HG02885 (cell line): ENCODE data around the gene MYLK4.
A peak's percentile ranks its signal among the peaks of the same experiment; 100 is the strongest.

Experiments
- ATAC-seq: cut with Tn5 transposase; IDR thresholded peaks from one replicate; pipeline ENCODE4 v1.9.1; 2021; ENCODE audit warnings: mild to moderate bottlenecking; ENCODE audit not compliant: unreplicated experiment, poor library complexity

MYLK4 gene

GRCh38 chr6:2667617-2668016 lies 83.1 kb downstream of the MYLK4 start:
- no peak for ATAC-seq

- no peak for ATAC-seq
Measured at GRCh38 chr6:2666906-2667575, 83.7 kb downstream of the MYLK4 start.

- ATAC-seq: no peak
Measured at GRCh38 chr6:2665146-2666070, 85.3 kb downstream of the MYLK4 start.

DNA sequence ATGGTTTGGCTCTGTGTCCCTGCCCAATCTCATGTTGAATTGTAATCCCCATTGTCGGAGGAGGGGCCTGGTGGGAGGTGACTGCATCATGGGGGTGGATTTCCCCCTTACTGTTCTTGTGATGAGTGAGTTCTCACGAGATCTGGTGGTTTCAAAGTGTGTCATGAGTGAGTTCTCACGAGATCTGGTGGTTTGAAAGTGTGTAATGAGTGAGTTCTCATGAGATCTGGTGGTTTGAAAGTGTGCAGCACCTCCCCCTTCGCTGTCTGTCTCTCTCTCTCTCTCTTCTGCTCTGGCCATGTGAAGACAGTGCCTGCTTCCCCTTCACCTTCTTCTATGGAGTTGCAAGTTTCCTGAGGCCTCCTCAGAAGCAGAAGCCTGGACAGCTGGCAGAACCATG lies 87.6 kb downstream of the MYLK4 start:
- no peak for ATAC-seq

DNA sequence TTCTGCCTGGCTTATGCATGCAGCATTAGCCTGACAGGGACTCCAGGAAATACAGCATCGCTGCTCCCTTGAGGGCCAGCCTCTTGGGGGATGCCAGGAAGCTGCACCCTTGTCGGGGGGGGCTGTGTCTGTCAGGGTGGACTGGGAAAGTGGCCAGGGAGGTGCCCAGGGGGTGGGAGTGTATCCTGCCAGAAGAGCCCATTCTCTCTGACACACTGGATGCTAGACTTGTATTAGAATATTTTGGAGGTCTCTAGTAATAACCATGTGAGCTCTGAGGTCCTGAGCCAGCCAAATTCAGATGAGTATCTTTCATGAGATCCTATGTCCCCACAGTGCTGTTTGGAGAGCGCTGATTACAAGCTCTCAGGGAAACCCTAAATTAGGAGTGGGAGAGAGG lies 89.1 kb downstream of the MYLK4 start:
- no peak for ATAC-seq

- ATAC-seq: no peak
Measured at GRCh38 chr6:2659882-2660281, 90.8 kb downstream of the MYLK4 start.

GRCh38 chr6:2659381-2659780 lies 91.3 kb downstream of the MYLK4 start:
- no peak for ATAC-seq

DNA sequence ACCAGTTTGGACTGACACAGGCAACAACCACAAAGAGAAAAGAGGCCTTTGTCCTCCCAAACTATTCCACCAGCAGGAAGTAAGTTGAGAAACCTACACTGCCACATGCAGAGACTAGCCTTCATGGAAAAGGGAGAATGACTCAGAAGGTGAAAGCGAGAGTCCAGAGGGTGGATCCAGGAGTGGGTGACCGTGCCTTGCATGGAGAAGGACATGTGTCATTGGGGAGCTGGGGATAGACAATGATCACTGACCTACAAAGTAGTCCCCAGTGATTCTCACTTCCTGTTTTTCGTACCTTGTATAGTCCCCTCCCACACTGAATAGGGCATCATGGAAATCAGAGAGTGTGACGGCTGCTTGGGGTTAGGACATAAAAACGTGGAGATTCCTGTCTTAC lies 91.9 kb downstream of the MYLK4 start:
- ATAC-seq: peak; percentile 92

GRCh38 chr6:2656460-2657079 lies 94.2 kb downstream of the MYLK4 start:
- no peak for ATAC-seq

GRCh38 chr6:2655844-2656433 lies 94.8 kb downstream of the MYLK4 start:
- ATAC-seq: no peak

DNA sequence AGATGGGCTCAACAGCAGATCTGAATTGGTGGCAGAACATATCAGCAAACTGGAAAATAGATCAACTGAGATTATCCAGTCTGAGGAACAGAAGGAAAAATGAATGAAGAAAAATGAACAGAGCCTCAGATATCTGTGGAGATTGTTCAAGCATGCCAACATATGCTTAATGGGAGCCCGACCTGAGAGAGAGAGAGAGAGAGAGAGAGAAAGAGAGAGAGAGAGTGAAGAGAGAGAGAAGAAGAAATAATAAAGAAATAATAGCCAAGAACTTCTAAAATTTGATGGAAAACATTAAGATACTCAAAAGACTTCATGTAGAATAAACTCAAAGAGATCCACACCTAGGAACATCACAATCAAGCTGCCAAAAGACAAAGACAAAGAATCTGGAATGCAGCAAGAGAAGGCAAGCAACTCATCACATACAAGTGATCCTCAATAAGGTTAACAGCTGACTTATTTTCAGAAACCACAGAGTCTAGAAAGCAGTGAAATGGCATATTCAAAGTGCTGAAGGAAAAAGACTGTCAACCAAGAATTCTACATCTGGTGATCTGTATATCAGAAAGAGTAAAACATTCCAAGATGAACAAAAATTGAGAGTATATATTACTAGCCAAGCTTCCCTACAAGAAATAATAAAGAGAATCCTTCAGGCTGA lies 97.2 kb downstream of the MYLK4 start:
- ATAC-seq: no peak

DNA sequence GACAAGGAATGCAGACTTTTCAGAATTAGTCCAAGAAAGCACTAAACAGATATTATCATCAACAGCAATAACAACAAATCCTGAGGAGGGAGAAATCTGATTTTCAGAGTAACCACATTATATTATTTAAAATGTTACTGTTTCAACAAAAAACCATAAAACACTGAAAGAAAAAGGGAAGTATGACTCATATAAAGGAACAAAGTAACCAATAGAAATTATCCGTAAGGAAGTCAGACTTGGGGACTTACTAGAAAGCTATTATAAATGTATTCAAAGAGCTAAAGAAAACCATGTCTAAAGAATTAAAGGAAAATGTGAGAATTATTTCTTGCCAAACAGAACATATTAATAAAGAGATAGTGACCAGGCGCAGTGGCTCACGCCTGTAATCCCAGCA lies 98.1 kb downstream of the MYLK4 start:
- no peak for ATAC-seq

- no peak for ATAC-seq
Measured at GRCh38 chr6:2651961-2652360, 98.8 kb downstream of the MYLK4 start.

GRCh38 chr6:2651536-2651935 lies 99.2 kb downstream of the MYLK4 start:
- ATAC-seq: no peak

GRCh38 chr6:2646346-2646745 lies 104.4 kb downstream of the MYLK4 start:
- no peak for ATAC-seq

- no peak for ATAC-seq
Measured at GRCh38 chr6:2643935-2644539, 106.7 kb downstream of the MYLK4 start.

DNA sequence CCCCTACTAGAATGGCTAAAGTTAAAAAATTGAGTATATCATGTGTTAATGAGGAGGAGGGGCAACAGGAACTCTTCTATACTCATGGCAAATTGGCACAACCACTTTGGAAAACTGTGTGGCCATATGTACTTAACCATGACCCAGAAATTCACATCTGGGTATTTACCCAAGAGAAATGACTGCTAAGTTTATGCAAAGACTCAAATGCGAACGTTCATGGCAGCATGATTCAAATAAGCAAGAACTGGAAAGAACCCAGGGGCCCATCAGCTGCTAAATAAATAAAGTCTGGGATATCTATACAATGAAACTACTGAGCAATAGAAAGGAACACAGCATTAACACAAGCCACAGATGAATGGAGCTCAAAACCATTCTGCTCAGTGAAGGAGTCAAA lies 107.6 kb downstream of the MYLK4 start:
- no peak for ATAC-seq

GRCh38 chr6:2641044-2641725 lies 109.5 kb downstream of the MYLK4 start:
- peak; percentile 78 for ATAC-seq

DNA sequence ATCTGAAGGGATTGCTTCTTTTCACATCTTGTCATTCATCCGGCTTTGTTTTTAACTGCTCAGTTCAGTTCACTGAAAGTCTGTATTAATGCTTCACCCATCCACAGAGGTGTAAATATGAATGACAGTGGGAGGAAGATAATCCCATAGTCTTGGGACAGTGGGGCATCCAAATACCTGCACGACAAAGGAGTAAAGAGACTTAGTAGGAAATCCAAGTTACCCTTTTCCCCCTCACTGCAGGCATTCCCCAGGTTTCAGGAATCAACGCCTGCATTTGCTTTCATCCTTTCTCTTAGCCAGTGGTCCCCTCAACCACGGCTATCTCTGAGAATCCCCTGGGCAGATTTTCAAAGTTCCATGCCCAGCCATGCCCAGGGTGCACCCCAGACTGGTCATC lies 110.2 kb downstream of the MYLK4 start:
- peak; percentile 4 for ATAC-seq
